ENCODE data around the gene CDK5RAP3.
"Not testable (repeated sequence)": the region's sequence is repeated elsewhere in the genome, so short reads cannot be mapped to it uniquely, and the experiment has no call there.

The CDK5RAP3 gene

GRCh38 chr17:47980541-47980940 lies 9.6 kb downstream of the CDK5RAP3 start:
- no peak for DNase-seq

DNA sequence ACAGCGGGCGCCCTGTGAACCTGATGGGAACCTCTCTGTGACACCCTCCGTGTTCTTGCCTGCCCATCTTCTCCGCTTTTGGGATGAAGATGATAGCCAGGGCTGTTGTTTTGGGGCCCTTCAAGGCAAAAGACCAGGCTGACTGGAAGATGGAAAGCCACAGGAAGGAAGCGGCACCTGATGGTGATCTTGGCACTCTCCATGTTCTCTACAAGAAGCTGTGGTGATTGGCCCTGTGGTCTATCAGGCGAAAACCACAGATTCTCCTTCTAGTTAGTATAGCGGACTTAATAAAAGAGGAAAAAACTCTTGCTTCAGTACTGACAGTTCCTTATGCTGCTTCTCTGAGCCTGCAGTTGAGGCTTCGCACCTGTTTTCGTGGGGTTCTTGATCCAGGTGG lies 10.5 kb downstream of the CDK5RAP3 start:
- no peak for DNase-seq

DNA sequence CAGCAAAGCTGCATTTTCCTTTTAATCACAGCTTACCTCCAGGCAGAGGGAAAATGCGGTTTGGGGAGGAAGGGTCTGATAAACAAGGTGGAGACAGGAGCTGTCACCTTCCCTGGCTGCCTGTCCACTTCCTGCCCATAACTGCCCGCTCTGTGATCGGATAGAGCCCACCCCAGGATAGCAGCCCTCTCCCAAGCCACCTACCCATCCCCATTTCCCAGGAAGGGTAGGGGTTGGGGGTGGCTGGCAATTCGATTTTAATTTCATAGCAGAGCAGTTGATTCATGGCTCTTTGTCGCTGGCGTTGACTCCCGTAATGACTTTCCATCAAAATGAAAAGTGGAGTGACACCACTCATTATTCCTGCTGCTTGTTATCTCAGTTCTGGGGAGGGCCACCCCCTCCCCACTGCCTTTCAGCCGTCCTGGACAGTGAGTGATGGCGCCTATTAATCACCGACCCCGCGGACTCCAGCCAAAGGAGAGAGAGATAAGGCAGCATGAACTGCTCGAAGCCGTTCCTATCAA lies 11.2 kb downstream of the CDK5RAP3 start:
- no peak for DNase-seq

DNA sequence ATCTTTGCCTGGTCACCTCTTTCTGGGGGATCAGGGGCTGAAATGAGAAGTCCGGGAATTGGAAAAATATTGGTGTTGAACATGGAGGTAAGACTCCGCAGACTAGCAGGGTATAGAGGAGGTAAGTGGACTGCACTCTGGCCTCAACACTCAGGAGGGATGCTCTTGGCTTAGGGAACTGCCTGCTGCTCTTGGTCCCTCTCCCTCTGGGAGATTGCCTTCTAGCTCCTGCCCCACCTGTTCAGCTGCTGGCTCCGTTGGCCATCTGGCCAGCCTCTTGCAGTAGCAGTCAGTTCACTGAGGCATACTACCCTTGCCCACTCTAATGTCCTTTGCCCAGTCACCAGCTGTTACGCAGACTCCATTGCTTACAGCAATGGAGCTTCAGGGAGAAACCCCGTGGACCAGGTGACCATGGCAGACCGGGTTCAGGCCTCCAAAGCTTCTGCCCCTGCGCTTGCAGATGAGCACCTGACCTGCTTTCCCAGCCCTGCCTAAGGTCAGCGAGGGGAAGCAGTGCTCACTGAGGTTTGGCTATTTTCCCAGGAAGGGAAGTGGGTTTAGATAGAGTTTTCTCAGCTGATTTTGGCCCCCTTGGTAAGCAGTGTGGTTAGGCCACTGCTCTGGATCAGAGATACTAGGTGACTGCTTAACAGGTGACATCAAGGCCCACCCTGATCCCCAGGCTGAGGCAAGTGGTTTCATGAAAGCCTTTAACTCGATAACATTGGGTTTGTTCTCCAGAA lies 11.9 kb downstream of the CDK5RAP3 start:
- DNase-seq: no peak

- no peak for DNase-seq
These were observed 12.7 kb downstream of the CDK5RAP3 start for GRCh38 chr17:47983492-47984223.

- no peak for DNase-seq
These were observed 15.6 kb downstream of the CDK5RAP3 start for GRCh38 chr17:47986520-47986919.

DNA sequence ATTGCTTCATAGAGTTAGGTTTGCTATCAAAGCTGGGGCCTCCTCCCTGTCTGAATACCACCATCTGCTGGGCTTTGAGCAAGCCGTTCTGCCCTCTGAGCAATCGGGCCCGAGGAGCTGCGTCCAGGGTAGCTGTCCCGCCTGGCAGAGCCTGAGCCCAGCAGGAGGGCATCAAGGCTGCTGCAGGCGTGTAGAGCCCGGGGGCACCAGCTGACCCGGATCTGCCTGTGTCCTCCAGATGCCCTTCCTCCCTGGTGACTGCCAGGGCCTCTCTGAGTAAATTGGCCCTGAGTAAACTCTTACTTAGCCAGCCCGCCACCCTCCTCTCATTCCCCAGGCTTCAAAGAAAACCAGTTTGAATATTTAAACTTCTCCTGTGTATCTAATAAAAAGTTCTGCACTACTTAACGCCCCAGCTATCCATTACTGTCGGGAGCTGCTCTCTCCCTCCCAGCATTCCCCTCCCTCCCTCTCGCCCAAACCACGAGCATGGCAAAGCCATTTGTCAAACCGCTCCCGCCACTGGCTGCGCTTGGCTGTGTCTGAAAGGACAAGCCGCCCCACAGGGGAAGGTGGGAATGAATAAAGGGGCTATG lies 16.4 kb downstream of the CDK5RAP3 start:
- DNase-seq: peak; percentile 29

DNA sequence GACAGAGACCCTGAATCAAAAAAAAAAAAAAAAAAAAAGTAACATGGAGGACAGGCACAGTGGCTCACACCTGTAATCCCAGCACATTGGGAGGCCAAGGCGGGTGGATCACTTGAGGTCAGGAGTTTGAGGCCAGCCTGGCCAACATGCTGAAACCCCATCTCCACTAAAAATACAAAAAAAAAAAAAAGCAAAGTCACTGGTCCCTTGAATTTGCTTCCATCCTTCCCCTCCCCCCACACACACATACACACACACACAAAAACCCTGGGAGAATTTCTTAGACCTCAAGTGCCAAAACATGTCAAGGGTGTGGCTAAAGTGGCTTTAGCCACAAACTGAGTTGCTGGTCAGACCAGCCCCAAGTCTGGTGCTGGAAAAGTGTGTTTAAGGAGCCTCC lies 17.5 kb downstream of the CDK5RAP3 start:
- DNase-seq: not testable (repeated sequence)

DNA sequence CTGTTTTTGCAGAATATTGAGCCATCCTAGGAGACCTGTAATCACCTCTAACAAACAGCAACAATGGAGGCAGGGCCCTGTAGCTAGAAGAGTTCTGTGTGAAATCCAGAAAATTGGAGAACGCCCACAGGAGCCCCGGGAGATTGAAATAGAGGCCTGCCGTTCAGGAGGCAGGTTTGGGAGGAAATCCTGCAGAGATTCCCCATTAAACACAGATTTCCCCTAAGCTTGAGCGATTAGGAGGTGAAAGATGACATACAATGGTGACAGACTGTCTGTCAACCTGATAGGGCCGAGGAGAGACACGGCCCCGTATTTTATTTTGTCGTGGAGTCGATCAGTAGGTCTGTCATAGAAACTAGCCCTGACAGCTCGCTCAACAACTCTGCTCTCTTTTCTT lies 18.2 kb downstream of the CDK5RAP3 start:
- no peak for DNase-seq

GRCh38 chr17:47989700-47990099 lies 18.8 kb downstream of the CDK5RAP3 start:
- no peak for DNase-seq

DNA sequence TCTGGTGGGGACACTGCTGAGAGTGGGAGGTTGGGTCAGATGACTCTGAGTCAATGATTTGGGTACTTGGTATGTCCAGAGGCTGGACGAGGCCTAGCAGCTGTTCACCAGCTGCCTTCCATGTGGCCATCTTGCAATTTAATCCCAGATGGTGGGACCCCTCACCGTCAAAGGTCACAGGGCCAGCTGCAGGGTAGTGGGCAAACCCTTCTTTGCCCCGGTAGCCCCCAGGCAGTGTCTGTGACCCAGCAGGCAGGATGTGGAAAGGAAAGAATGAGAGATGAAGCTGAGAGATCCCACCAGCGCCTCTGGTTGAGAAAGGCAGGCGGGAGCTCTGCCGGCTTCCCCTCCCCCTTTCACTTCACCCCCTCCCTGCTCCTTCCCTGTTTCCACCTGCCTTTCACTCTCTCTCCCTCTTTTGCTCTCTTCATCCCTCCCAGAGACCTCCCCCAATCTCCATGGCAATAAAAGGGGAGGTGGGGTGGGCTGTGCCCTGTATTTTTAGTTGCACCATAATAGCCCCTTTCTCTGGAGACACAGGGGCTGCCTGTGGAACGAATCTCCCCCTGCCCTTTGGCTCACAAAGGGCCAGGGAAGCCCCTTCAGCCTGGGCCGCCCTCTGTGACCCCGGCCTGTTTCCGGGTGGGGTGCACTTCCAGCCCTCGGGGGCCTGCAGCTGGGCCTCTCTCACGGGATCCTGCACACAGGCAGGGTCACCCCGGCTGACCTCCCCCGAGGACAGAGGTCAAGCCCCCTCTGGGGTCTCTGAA lies 20.2 kb downstream of the CDK5RAP3 start:
- DNase-seq: no peak

DNA sequence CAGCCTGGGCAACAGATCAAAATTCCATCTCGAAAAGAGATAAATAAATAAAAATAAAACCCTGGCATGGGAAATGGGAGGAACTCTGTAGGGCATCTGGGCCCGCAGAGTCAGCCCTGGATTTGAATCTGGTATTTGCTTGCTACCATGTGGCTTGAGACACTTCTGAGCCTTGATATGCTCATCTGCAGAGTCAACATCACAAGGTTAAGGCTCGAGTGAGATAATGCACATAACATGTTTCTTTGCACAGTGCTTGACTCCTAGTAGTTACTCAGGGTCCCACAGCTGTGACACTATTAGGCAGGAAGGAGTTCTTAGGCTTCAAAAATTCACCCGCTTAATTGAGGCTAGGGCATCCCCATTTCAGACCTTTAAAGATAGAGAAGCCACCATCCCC lies 21.3 kb downstream of the CDK5RAP3 start:
- DNase-seq: no peak

DNA sequence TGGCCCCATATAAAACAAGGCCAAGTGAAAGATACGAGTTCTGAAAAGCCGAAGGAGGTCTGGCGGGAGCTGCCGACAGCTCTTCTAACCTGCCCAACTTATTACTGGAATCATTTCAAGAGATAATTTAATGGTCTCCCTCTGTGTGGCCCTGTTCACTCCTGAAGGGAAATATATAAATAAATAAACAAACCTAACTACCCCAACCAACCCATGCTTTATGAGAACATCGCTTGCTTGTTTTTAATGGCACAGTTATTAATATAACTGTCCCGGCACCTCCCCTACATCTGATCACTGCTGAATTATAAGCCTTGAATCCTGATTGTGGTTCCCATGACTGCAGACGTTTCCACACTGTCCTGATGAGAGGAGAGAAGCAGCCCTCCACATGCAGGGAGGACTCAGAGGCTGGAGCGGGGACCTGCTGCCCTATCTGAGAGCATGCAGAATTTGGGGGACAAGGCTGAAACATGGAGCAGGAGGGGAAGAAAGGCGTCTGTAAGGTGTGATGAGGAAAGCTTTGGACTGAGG lies 22.2 kb downstream of the CDK5RAP3 start:
- no peak for DNase-seq

DNA sequence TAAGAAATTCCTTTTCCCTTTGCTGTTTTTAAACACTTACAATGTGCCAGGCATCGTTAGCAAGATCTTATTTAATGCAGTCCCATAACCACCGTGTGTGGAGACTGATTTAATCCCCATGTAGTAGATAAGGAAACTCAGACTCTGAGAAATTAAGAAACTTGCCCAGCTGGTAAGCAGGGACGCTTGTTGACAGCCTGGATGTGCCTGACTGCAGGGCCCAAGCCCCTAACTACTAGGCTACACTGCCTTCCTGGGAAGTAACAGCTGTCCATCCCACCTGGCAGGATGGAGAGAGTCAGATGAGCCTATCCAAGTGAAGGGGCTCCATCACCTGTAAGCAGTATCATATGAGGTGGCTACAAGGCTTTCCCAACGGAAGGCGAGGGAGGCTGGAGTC lies 23.1 kb downstream of the CDK5RAP3 start:
- no peak for DNase-seq

GRCh38 chr17:47994724-47995123 lies 23.8 kb downstream of the CDK5RAP3 start:
- no peak for DNase-seq

GRCh38 chr17:47995241-47995935 lies 24.5 kb downstream of the CDK5RAP3 start:
- DNase-seq: no peak

- DNase-seq: no peak
These were observed 25.3 kb downstream of the CDK5RAP3 start for GRCh38 chr17:47996201-47996600.

DNA sequence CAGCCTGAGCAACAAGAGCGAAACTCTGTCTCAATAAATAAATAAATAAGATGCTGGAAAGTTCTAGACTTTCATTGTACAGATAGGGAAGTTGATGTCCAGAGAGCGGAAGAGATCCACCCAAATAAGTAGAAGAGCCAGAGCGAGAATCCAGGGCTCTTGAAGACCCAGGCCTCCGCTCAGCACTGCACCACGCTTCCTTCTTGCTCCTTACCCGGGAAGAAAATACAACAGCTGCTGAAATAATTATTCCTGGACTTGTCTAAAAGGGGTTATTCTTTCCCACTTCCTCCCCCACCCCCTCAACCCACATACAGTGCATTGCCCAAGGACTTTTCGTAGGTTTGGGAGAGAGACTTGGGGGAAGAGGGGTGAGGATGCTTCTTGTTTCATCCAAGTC lies 26.7 kb downstream of the CDK5RAP3 start:
- no peak for DNase-seq

GRCh38 chr17:47998044-47998443 lies 27.1 kb downstream of the CDK5RAP3 start:
- DNase-seq: no peak

- DNase-seq: peak; percentile 68
These were observed 28.7 kb downstream of the CDK5RAP3 start for GRCh38 chr17:47999582-47999981.

GRCh38 chr17:48001197-48001596 lies 30.3 kb downstream of the CDK5RAP3 start:
- DNase-seq: no peak

GRCh38 chr17:48001657-48002056 lies 30.7 kb downstream of the CDK5RAP3 start:
- not testable (repeated sequence) for DNase-seq

Measured in fibroblast of skin of right quadriceps (primary cell).